Hepatic stellate cell (primary cell): Measurements from ENCODE around the gene GARIN3.
A peak's percentile ranks its signal among the peaks of the same experiment; 100 is the strongest.
"Not testable (repeated sequence)": the region's sequence is repeated elsewhere in the genome, so short reads cannot be mapped to it uniquely, and the experiment has no call there.

Experiments
- DNase-seq: peaks from one replicate; pipeline ENCODE4 v3.0.0; 2011; ENCODE audit warnings: low spot score

The GARIN3 gene

DNA sequence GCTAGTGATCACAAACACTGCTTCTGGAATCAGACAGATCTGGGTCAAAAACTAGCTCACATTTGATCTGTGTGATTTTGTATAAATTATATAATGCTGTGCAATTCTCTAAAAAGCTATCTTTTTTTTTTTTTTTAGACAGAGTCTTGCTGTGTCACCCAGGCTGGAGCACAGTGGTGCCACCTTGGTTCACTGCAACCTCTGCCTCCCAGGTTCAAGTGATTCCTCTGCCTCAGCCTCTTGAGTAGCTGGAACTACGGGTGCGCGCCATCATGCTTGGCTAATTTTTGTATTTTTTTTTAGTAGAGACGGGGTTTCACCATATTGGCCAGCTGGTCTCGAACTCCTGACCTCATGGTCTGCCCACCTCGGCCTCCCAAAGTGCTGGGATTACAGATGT, 19.1 kb upstream of the GARIN3 start:
- not testable (repeated sequence) for DNase-seq

- DNase-seq, result no peak
These were observed 18.1 kb upstream of the GARIN3 start for GRCh38 chr5:157184117-157184670.

DNA sequence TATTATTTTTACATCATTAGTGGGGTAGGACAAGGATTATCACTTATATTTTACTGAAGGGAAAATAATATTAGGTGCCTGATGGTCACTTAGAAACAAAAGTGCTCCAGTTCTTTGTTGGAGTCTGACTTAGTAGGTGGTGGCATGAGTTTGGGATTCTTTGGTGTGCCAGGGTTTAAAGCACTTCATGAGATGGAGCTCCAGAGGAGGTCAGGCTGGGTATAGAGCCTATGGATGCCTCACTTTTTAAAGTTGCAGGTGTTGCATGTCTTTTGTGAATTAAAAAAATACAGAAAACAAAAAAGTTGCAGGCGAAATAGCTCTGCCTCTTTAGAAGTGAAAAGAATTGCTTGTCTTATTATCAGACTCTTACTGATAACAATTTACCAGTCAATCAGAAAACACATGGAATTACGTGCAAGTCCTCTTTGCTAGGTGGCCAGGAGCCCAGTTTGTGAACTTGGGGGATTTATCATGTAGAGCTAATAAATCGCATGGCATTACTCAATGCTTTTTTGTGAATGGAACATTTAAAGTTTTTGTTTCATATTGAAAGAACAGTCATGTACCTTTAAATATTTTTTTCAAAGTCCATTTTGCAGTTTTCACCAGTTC, 16.2 kb upstream of the GARIN3 start:
- DNase-seq, result no peak

GRCh38 chr5:157180374-157181264, 14.6 kb upstream of the GARIN3 start, which contains the start of gene ITK:
TSS of gene ITK (plus strand) at chr5:157180840. CDS start at chr5:157180978, 138 bp downstream.
- no peak for DNase-seq

GRCh38 chr5:157178966-157179365, 12.9 kb upstream of the GARIN3 start:
- DNase-seq, result no peak

DNA sequence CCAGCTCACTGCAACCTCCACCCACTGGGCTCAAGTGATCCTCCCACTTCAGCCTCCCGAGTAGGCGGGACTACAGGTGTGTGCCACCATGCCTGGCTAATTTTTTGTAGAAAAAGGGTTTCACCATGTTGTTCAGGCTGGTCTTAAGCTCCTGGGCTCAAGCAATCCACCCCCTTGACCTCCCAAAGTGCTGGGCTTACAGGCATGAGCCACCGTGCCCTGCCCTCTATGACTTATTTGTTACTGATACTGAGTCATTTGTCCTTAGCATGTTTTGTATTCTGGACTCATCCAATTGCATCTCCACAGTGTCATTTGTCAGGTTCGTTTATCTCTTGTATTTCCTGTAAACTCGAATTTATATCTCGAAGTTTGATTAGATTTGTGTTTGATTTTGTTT, 11.9 kb upstream of the GARIN3 start:
- DNase-seq, result no peak

DNA sequence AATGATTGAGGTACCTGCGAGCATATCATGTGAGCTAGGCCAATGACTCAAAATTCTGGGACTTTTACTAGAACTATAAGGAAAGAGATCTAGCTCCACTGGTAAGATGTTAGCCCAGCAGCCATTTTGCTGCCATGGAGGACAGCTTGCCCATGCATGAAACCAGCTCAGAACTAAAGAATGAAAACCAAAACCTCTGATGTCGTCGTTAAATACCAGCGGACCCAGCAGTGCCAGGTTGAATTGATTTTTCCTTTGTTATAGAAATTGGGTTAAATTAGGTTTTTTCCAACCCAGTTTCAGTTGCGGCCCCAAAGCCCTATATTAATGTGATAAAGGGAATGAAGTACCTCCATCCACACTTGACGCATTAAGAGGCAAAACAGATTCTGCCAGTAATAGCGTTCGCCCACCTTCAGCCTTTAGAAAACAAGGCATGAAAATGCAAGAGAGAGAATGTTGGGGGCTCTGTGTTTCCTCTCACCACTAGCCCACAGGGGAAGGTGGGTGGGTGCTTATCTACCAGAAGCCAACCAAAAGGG, 9.1 kb upstream of the GARIN3 start:
- DNase-seq, result no peak

- no peak for DNase-seq
These were observed 6.3 kb upstream of the GARIN3 start for GRCh38 chr5:157172403-157172802.

DNA sequence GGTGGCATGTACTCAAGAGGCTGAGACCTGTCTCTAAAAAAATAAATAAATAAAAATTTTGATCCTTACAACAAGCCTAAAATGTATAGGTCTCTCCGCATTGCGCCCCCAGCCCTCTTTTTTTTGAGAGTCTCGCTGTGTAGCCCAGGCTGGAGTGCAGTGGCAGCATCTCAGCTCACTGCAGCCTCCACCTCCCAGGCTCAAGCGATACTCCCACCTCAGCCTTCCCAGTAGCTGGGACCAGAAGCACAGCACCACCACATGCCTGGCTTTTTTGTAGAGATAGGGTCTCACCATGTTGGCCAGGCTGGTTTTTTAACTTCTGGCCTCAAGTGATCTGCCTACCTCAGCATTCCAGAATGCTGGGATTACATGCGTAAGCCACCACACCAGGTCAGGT, 2.2 kb upstream of the GARIN3 start:
- no peak for DNase-seq

DNA sequence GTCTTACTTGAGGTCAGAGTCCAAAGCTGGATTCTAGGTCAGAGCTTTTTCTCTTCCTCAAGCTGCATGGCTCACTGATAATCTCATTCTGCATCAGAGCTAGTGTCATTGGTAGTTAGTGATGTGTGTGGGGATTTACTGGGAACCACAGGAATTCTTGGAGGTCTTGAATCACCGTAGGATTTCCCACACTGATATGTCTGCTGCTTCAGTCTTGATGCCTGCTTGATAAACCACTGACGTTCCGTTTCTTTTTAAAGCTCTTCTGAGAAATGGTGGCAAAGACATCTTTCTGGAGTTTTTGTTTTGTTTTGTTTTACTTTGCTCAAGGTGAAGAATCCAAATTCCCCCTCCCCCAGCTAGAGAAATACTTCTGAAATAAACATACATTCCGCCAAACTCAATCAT, 1.2 kb upstream of the GARIN3 start:
- peak; percentile 7 for DNase-seq

DNA sequence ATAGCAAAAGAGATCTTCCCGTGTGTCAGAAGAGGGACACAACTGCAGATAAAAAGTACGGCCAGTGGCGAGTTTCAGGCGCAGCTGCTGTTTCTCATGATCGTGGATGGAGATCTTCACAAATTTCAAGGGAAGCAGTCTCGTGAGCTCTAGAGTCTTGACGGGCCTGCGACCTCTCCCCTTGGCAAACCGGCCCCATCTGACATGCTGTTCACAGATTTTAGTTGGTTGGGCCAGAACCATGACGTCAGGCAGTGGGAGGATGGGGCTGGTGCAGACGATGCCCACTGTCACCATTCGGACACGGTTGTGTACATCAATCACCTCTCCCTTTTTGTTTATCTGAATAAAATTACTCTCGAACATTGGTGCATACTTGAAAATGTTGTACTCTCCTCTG, 396 bp downstream of the GARIN3 start:
- no peak for DNase-seq

- DNase-seq, result no peak
These were observed 803 bp downstream of the GARIN3 start for GRCh38 chr5:157165261-157165660.

GRCh38 chr5:157164521-157164920, 1.5 kb downstream of the GARIN3 start:
- no peak for DNase-seq

- no peak for DNase-seq
These were observed 3.0 kb downstream of the GARIN3 start for GRCh38 chr5:157162919-157163510.

DNA sequence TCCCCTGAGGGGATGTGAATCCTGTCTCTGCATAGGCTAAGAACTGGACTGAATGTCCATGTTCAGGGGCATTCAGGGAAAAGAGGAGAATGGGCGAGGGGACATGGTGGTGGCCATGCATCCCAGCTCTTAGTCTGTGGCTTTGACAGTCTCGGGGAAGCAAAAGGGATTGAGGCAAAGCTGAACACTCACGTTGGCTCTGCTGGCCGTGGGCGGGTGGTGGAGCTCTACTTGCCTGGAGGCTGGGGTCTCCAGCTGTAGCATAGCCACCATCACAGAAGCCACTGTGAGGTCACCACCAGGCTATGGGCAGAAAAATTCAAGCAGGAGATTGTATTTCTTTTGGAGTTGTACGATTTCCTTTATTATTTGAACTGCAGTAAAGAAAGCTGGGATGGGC, 4.1 kb downstream of the GARIN3 start:
- no peak for DNase-seq

DNA sequence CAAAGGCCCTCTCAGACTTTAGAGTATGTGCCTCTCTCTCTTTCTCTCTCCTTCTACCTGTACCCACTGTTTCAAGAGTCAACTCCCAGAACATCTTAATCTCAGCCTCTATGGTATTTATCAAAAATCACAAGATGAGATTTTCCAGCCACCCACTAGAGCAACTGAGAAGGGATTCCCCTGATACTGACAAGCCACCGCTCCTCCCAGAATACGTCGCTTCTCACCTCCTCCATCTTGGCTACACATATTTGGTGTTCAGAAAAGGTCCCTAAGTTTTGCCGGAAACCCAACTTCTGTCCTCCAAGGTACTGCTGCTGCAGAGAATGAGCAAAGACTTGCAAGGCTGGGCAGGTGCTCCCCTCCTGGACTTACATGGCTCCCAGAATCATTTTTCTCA, 6.1 kb downstream of the GARIN3 start:
- no peak for DNase-seq

DNA sequence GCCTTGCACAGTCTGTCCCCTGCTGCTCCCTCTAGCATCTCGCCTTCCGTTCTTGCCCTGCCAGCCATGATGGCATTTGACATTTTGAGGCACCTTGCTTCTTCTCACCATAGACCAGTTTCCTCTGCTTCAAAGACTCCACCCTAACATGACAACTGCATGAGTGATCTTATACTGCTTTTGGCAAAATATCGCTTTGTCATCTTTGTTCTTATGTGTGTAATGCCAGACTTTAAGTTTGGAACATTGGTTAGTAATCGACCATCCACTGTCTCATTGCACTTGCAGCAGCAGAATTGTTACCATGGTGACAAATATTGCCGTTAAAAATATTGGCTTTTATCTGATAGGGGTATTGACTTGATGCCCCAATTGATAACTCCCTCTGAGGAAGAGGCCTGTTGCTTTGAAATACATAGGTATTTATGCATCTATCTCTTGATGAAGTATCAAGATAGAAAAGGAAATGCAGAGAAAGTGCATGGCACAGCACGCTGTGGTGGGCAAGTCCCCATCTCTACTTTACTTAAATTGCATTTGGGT, 6.8 kb downstream of the GARIN3 start:
- DNase-seq, result no peak

- no peak for DNase-seq
These were observed 8.7 kb downstream of the GARIN3 start for GRCh38 chr5:157157293-157157891.

- DNase-seq, result no peak
These were observed 10.8 kb downstream of the GARIN3 start for GRCh38 chr5:157155297-157155696.

GRCh38 chr5:157150995-157151394, 15.1 kb downstream of the GARIN3 start:
- no peak for DNase-seq

DNA sequence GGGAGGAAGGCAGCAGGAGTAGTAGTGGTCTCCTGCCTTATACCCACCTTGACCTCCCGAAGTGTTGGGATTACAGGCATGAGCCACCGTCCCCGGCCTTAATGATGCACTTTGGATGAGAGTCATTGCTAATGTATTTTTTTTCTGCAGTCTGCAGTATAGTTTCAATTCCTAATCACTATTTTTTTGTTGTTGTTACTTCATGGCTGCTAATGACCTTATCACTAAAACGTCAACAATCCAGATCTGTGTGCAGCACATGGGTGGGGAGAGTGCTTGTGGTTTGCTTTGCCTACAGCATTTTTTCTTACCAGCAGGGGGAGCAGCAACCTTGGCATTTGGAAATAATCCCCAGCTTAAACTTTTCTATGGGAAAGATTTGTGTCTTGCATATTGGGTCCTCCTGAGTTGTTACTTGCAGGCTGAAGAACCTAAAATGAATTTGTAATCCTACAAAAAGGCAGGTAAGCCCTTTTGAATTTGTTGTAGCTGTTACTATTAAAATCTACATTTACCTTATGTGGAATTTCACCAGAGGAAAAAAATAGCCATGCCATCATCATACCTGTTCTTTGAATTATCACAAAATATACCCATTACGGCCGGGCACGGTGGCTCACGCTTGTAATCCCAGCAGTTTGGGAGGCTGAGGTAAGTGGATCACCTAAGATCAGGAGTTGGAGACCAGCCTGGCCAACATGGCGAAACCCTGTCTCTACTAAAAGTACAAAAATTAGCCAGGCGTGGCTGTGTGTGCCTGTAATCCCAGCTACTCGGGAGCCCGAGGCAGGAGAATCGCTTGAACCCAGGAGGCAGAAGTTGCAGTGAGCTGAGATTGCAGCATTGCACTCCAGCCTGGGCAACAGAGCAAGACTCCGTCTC, 17.1 kb downstream of the GARIN3 start:
- DNase-seq, result peak; percentile 65
